Neuronal stem cell (in vitro differentiated cells): ENCODE measurements around the gene SINHCAF.
"Not testable (repeated sequence)": the region's sequence is repeated elsewhere in the genome, so short reads cannot be mapped to it uniquely, and the experiment has no call there.

ENCODE experiments used
- DNase-seq: peaks from one replicate; pipeline ENCODE4 v3.0.0-alpha.2; 2013; ENCODE audit warnings: low spot score
- H2AFZ ChIP-seq: one replicate; pipeline ENCODE4 v1.6.1; 2013; ENCODE audit warnings: mild to moderate bottlenecking, low read length, inconsistent platforms
- H2AK5ac ChIP-seq: 2 replicates; pipeline ENCODE4 v1.6.1; 2013; ENCODE audit warnings: low read depth, mild to moderate bottlenecking, inconsistent platforms, low read length, moderate library complexity, mixed read lengths
- H2BK120ac ChIP-seq: 2 replicates; pipeline ENCODE4 v1.6.1; 2013; ENCODE audit warnings: low read depth, mild to moderate bottlenecking, inconsistent platforms, low read length, moderate library complexity, mixed read lengths
- H2BK12ac ChIP-seq: one replicate; pipeline ENCODE4 v1.6.1; 2013; ENCODE audit warnings: low read length, inconsistent platforms
- H2BK15ac ChIP-seq: 2 replicates; pipeline ENCODE4 v1.6.1; 2013; ENCODE audit warnings: mild to moderate bottlenecking, low read length, inconsistent platforms, mixed read lengths
- H2BK5ac ChIP-seq: one replicate; pipeline ENCODE4 v1.6.1; 2013; ENCODE audit warnings: inconsistent platforms, mild to moderate bottlenecking, low read length, moderate library complexity
- H3K14ac ChIP-seq: one replicate; pipeline ENCODE4 v1.6.1; 2013; ENCODE audit warnings: low read length, inconsistent platforms
- H3K18ac ChIP-seq: 2 replicates; pipeline ENCODE4 v1.6.1; 2013; ENCODE audit warnings: low read length, inconsistent platforms
- H3K23ac ChIP-seq: 2 replicates; pipeline ENCODE4 v1.6.1; 2013; ENCODE audit warnings: low read depth, mild to moderate bottlenecking, mixed read lengths, low read length, inconsistent platforms; ENCODE audit not compliant: poor library complexity
- H3K27ac ChIP-seq: replicated peaks from 3 replicates; pipeline ENCODE4 v1.5.1; 2013; ENCODE audit warnings: low read length, inconsistent platforms
- H3K27me3 ChIP-seq, 3 experiments: 2 replicates each; pipeline ENCODE4 v1.6.1; 2013; ENCODE audit warnings: low read length in 3 of 3, mild to moderate bottlenecking in 2 of 3, inconsistent platforms in 1 of 3, low read depth in 1 of 3, mixed read lengths in 1 of 3, moderate library complexity in 1 of 3; ENCODE audit not compliant: control insufficient read depth in 3 of 3, insufficient read depth in 3 of 3
- H3K36me3 ChIP-seq, 2 donors: replicated peaks in 1 of 2; 2 replicates each; pipeline ENCODE4 v1.6.1; 2013; ENCODE audit warnings: low read length in 2 of 2; ENCODE audit not compliant: control insufficient read depth in 2 of 2, insufficient read depth in 2 of 2
- H3K4ac ChIP-seq: 2 replicates; pipeline ENCODE4 v1.6.1; 2013; ENCODE audit warnings: inconsistent platforms, mild to moderate bottlenecking, low read length, moderate library complexity
- H3K4me1 ChIP-seq, 2 donors: 1 replicate in 1 of 2; 2 replicates in 1 of 2; pipeline ENCODE4 v1.6.1; 2013; ENCODE audit warnings: low read length in 2 of 2, low read depth in 1 of 2; ENCODE audit not compliant: control insufficient read depth in 2 of 2, insufficient read depth in 1 of 2
- H3K4me2 ChIP-seq: one replicate; pipeline ENCODE4 v1.6.1; 2013; ENCODE audit warnings: mild to moderate bottlenecking, low read length, inconsistent platforms; ENCODE audit not compliant: insufficient read depth, poor library complexity, severe bottlenecking
- H3K4me3 ChIP-seq, 2 donors: 2 replicates each; pipeline ENCODE4 v1.5.1; 2013; ENCODE audit warnings: low read length in 2 of 2, mild to moderate bottlenecking in 2 of 2, inconsistent platforms in 1 of 2, moderate library complexity in 1 of 2
- H3K79me1 ChIP-seq: one replicate; pipeline ENCODE4 v1.6.1; 2013; ENCODE audit warnings: low read depth, mild to moderate bottlenecking, inconsistent platforms, low read length, moderate library complexity
- H3K9ac ChIP-seq: one replicate; pipeline ENCODE4 v1.6.1; 2013; ENCODE audit warnings: mild to moderate bottlenecking, low read depth, low read length, inconsistent platforms; ENCODE audit not compliant: poor library complexity
- H3K9me3 ChIP-seq, 2 donors: replicated peaks in 1 of 2; 2 replicates each; pipeline versions ENCODE3 to v1.6.1; 2013; ENCODE audit warnings: low read length in 2 of 2, mild to moderate bottlenecking in 2 of 2, inconsistent platforms in 1 of 2, low read depth in 1 of 2, mixed read lengths in 1 of 2, moderate library complexity in 1 of 2; ENCODE audit not compliant: control insufficient read depth in 2 of 2, insufficient read depth in 1 of 2
- H4K8ac ChIP-seq: one replicate; pipeline ENCODE4 v1.6.1; 2013; ENCODE audit warnings: low read depth, mild to moderate bottlenecking, inconsistent platforms, low read length, moderate library complexity
- H4K91ac ChIP-seq: one replicate; pipeline ENCODE4 v1.6.1; 2013; ENCODE audit warnings: low read length, low read depth, mild to moderate bottlenecking, inconsistent platforms; ENCODE audit not compliant: poor library complexity
- WGBS, 2 donors: extraction: QIAGEN DNeasy Blood & Tissue Kit; methylation state at CpG; one replicate each; pipeline ENCODE4 v1.1.7; 2013; ENCODE audit warnings: missing lambda C conversion rate in 2 of 2, mixed read lengths in 1 of 2; ENCODE audit not compliant: insufficient read length in 2 of 2, insufficient replicate concordance in 1 of 2; ENCODE audit errors: extremely low coverage in 2 of 2; 5-methylcytosine and 5-hydroxymethylcytosine counted together

The SINHCAF gene

GRCh38 chr12:31245822-31246469 is 80.0 kb downstream of the SINHCAF start:
- Histone ChIP-seq H3K23ac (no peak overlapping the region), H3K18ac (peak overlapping the region; percentile 48), H3K4me1 (peaks cover 0 to 4% of the 10 kb centered on the region in 2 donors), H2BK12ac (no peak overlapping the region), H3K9ac (no peak overlapping the region), H3K27ac (no peak overlapping the region), H3K9me3 (no peaks in the 10 kb centered on the region), H4K8ac (no peak overlapping the region), H3K36me3 (no peaks in the 10 kb centered on the region), H3K27me3 (peaks cover 0 to 14% (median 0%) of the 10 kb centered on the region in 3 experiments), H2AFZ (peak overlapping the region; percentile 46), H3K79me1 (no peaks in the 10 kb centered on the region), H3K4me2 (no peak overlapping the region), H4K91ac (no peak overlapping the region), H3K14ac (no peak overlapping the region), H2BK5ac (no peak overlapping the region), H3K4ac (no peak overlapping the region), H2AK5ac (peak overlapping the region; percentile 84), H3K4me3 (no peak overlapping the region), H2BK15ac (no peak overlapping the region), H2BK120ac (no peak overlapping the region)
- no CpG with 5 or more reads among the region's 15 CpGs for WGBS, 2 donors
- DNase-seq, result no peak

- H3K27me3 ChIP-seq, result peaks cover 0 to 16% (median 0%) of the 10 kb centered on the region in 3 experiments
- H3K4me1 ChIP-seq, H2BK15ac ChIP-seq, H2BK5ac ChIP-seq, H4K8ac ChIP-seq, H3K18ac ChIP-seq, H3K14ac ChIP-seq, H3K9me3 ChIP-seq, H3K23ac ChIP-seq, DNase-seq, H3K27ac ChIP-seq, H3K79me1 ChIP-seq, H2BK120ac ChIP-seq, H4K91ac ChIP-seq, H2AFZ ChIP-seq, H2BK12ac ChIP-seq, H3K36me3 ChIP-seq, H3K4ac ChIP-seq, H3K4me3 ChIP-seq, H3K9ac ChIP-seq, H3K4me2 ChIP-seq, H2AK5ac ChIP-seq: not testable (repeated sequence)
- no CpG with 5 or more reads among the region's 10 CpGs for WGBS, 2 donors
Observed at GRCh38 chr12:31242418-31242817, 83.5 kb downstream of the SINHCAF start.

GRCh38 chr12:31238764-31239387 is 87.1 kb downstream of the SINHCAF start:
- no peak overlapping the region for H3K23ac ChIP-seq
- H2AFZ ChIP-seq, result no peak overlapping the region
- WGBS, 2 donors, result no CpG with 5 or more reads among the region's 11 CpGs
- H4K91ac ChIP-seq, result no peak overlapping the region
- peak; percentile 32 for DNase-seq
- H3K27ac ChIP-seq, result no peak overlapping the region
- no peak overlapping the region for H2AK5ac ChIP-seq
- no peaks in the 10 kb centered on the region for H3K9me3 ChIP-seq
- no peak overlapping the region for H3K4ac ChIP-seq
- no peak overlapping the region for H3K18ac ChIP-seq
- no peak overlapping the region for H3K4me2 ChIP-seq
- no peak overlapping the region for H2BK12ac ChIP-seq
- H3K4me3 ChIP-seq, result no peak overlapping the region
- peaks cover 2 to 3% of the 10 kb centered on the region in 2 donors for H3K4me1 ChIP-seq
- H3K9ac ChIP-seq, result no peak overlapping the region
- no peak overlapping the region for H2BK120ac ChIP-seq
- peaks cover 0 to 24% (median 0%) of the 10 kb centered on the region in 3 experiments for H3K27me3 ChIP-seq
- H2BK5ac ChIP-seq, result no peak overlapping the region
- no peaks in the 10 kb centered on the region for H3K36me3 ChIP-seq
- H4K8ac ChIP-seq, result no peak overlapping the region
- H3K14ac ChIP-seq, result no peak overlapping the region
- H3K79me1 ChIP-seq, result no peaks in the 10 kb centered on the region
- no peak overlapping the region for H2BK15ac ChIP-seq

GRCh38 chr12:31238333-31238732 is 87.6 kb downstream of the SINHCAF start:
- peaks cover 0 to 25% (median 0%) of the 10 kb centered on the region in 3 experiments for H3K27me3 ChIP-seq
- not testable (repeated sequence) for H4K91ac ChIP-seq, H3K9me3 ChIP-seq, H3K4me1 ChIP-seq, H3K9ac ChIP-seq, H3K4me2 ChIP-seq, H2BK12ac ChIP-seq, H2AFZ ChIP-seq, DNase-seq, H2BK5ac ChIP-seq, H2AK5ac ChIP-seq, H3K27ac ChIP-seq, H4K8ac ChIP-seq, H3K18ac ChIP-seq, H3K14ac ChIP-seq, H3K36me3 ChIP-seq, H2BK120ac ChIP-seq, H3K23ac ChIP-seq, H3K79me1 ChIP-seq, H3K4me3 ChIP-seq, H3K4ac ChIP-seq, H2BK15ac ChIP-seq
- WGBS, 2 donors, result no CpG with 5 or more reads among the region's 10 CpGs
